HS-5 (cell line): ENCODE measurements around the gene FBXW2.

Experiments
- DNase-seq: peaks from one replicate; pipeline ENCODE4 v3.0.0-alpha.2; 2012; ENCODE audit warnings: low read depth

The FBXW2 gene

DNA sequence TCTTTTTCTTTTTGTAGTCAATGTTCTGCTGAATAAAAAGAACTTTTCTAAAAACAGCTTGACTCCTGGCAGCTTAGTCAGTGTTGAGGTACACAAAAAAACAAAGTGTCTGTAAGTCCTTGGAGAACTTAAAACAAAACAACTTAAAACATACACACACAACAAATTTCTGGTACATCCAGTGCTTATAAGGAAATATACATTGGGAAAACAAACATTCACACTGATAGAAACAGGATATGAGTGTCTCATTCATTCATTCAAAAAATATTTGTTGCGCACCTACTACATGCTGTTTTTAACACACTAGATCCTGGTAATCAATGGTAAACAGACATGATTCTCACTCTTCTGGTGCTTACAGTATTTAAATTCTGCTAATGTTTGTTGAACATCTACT lies 51.5 kb downstream of the FBXW2 start:
- no peak for DNase-seq

DNA sequence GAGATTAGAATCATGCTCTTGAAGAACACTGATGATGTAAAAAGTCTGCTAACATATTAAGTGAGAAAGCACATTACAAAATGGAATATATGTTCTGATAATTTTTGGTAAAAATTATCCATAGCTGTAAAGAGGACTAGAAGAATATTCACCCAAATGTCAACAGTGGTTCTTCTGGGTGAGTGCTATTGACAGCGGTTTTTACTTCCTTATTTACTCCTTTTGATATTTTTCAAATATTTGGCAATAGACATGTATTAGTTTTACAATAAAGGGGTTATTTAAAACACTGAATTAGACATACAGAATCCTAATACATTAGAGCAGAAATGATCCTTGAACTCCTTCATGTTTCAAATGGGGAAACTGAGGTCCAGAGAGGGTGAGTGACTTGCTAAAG lies 52.0 kb downstream of the FBXW2 start:
- DNase-seq, result no peak

DNA sequence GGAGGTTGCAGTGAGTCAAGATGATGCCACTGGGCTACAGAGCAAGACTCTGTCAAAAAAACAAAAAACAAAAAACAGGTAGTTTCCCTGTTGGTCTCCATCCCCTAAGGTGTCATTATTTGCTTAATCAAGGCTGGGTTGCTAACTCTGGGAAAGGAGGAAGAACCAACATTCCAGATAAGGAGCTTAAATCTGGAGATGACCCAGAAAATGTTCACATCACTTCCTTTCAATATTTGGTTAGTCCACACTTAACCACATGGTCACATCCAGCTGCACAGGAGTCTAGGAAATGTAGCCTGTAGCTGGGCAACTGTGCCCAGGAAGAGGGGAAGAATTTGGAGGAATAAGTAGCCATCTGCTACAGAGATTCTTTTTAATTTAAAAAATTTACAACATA lies 53.1 kb downstream of the FBXW2 start:
- DNase-seq, result no peak

DNA sequence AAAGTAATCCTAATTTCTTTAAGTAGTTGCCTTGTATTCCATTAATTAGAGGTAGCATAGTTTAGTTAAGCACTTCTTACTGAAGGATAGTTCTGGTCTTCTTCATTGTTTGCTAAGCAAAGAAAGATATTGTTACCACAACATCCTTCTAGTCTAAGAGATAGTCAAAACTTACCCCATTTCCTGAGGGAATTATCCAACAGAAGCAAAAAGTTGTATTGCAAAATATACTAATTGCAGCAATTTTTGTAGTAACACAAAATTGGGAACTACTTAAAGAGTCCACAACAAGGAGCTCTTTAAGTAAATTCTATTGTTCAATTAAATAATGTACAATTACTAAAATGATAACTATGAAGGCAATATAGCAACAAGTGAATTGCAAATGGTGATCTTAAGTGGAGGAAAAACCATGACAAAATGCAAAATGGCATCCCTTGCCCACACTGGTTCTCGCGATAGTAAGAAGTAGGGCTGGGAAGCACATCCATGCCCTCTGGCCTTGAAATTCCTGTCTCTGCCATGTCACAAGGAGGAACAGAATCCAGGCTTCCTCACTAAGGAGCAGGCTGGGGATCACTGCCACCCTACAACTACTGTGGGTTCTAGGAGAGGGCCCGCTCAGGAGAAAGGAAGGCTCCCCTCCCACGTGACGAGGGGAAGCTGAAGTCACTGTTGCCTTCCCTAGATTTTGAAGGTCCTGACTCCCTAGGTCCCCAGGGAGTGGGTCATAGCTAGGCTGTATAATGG lies 55.6 kb downstream of the FBXW2 start:
- DNase-seq, result no peak

DNA sequence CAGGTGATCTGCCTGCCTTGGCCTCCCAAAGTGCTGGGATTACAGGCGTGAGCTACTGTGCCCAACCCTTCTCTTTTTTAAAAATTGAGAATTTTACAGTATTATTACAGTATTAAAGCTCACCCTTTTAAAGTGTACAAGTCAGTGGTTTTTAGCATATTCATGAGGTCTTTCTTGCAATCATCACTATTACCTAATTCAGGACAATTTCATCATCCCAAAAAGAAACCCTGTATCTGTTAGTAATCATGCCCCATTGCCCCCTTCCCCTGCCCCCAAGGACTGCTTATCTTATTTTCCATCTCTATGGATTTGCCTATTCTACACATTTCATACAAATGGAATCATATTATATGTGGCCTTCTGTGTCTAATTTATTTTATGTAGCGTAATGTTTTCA lies 56.3 kb downstream of the FBXW2 start:
- no peak for DNase-seq

DNA sequence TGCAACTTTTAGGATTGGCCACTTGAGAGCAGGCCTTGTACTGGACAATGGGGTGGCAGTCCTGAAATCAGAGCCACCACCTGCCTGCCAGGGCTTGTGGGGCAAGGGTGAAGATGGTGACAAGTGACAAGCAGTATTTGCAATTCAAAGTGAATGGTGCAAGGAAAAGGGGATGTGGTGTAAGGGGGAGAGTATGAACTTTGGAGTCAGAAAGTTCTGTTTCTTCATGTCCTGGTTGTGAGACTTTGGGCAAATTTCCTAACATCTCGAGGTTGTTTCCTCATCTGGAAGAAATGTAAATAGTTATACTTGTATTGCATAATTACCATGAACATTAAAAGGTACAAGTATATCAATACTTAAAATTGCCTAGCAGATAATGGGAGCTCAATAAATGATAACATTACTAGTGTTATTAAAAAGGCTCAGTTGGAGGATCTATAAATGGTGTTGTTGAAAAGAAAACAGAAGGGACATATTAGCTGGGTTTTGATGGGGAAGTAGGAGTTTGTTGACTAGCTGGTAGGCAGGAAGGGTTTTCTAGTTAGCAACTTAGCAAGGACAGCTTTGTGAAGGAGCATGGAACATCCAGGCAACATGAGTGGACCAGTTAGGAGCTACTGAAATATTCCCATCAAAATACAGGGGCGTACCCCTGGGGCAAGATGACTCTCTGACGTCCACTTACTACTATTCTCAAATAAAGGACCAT lies 57.6 kb downstream of the FBXW2 start:
- DNase-seq, result no peak

DNA sequence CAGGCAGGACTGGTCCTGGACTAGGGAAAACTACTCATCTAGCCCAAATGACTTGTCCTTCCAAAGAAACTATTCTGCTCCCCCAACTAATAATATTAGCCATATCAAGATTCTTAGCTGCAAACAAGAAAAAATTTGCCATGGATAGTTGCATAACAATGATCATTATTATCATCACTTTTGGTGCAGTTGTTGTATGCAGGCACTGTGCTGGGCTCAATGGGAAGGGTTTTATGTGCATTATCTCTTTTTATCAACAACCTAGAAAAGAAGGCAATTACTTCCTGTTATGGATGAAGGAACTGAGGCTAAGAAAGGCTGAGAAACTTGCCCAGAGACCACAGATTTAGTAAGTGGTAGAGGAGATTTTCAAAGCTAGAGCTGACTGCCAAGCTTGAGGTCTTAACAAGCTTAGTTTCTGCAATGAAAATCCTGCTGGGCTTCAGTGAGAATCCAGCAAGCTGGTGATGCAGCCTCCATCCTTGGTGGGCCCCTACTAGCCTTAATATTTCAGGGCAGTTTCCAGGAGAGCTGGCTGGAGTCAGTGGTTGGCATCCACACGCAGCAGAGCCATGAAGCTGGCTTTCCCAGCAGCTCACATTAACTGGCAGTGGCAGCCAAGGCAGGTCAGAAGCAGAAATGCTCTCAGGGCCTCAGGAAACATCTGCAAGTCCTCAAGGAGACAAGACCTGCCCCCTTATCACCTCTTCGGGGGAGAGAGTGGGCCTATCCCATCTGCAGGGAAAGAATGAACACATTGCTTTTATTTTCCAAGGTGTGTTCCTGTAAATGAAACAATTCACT lies 58.4 kb downstream of the FBXW2 start:
- no peak for DNase-seq

DNA sequence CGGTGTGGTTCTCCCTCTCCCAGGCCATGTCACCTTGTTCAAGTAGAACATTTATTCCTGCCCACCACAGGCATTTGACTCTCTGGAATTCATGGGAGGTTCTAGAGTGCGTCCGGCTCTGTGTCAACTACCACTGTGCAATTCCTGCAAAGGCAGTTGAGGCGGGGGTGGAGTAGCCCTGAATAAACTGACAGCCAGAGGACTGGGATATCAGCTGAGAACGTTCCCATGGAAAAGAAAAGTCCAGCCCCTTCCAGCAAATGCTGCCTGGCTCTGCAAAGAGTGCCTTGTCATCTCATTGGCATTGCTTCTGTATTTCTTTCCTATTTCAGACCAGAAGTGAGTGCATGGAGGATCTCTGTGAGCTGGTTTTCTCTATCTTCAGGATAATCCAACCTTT lies 60.0 kb downstream of the FBXW2 start:
- DNase-seq, result no peak

DNA sequence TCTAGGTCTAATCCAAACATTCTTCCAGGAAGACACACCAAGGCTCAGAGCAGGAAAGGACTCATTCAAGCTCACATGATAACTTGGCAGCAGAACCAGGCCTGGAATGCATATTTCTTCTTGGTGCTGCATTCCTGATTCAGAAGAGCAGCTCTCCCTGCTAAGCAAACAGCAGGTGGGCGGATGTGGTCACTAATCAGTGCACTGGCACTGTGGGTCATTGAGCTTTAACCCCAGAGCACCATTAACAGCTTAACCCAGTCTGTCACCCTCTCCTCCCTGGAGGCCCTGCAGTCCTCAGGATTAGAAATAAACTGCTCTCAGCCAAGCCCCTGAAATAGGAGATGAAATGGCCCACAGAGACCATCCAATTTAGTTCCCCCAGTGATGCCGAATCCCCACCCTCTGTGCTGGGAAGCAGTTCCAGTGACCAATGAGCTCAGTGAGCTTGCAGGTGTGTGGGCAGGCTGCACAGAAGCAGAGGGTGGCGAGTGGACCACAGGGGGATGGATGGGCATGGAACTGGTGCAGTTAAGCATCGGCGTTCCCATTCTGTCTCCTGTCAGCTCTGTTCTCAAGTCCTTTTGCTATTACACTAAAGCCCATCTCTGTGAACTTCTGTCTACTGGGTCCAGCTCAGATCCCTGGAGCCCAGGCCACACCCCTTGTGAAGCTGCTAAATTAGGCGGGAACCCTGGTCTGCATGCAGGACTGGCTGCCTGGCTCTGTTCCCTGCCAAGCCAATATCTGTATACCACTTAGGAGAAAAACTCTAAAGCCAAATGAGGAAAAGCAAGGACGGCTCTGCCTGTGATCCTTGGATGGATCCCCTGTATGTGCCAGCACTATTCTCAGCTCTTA lies 62.3 kb downstream of the FBXW2 start:
- peak; percentile 77 for DNase-seq

DNA sequence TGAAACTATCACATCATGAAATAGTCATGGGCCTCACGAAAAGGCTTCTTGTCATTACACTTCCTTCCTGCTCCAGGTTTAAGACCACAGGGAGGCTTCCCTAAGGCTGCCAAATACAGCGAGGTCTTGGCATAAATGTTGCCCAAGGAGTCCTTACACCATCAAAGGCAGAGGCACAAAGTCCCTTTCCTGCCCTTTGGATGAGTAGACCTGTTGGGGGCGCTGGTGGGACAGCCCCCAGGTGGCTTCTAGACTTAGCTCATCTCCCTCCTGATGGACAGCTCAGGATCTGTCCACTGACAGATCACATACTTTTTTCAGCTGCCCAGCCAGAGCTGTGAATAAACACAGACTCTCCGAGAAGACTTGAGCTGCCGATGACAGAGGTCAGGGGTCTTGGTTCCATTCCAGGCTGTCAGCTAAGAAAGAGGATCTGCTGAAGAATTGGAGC lies 63.4 kb downstream of the FBXW2 start:
- no peak for DNase-seq

DNA sequence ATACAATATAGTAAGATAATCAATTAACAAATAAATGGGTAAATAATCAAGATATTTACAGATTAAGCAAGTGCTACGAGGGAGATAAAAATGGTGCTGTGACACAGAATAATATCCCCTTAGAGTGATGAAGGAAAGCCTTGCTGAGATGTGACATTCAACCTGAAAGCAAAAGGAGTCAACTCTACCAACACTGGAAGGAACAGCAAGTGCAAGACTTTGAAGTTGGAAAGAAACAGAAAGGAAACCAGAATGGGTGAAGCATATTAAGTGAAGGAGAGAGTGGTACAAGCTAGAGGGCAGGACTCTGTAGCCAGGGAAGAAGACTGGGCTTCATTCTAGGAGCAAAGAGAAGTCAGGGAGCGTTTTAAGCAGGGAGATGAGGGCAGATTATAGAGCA lies 66.7 kb downstream of the FBXW2 start:
- no peak for DNase-seq

DNA sequence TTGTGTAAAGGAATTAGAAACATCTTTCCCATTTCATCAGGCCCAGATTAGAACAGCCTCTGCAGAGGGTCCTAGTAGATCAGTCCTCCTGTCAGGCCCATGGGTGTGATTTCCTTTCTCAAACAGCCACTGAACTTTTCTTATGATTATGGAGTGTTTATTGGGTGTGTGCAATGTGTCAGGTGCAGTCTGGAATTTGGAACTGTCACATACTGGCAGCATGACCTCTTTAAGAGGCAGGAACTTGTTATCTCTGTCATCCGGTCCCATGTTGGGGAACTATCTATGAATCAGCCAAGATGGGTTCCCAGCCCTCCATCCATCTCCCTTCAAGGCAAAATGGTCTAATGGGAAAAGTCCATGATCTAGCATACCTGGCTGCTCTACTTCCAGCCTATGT lies 67.3 kb downstream of the FBXW2 start:
- DNase-seq, result no peak

DNA sequence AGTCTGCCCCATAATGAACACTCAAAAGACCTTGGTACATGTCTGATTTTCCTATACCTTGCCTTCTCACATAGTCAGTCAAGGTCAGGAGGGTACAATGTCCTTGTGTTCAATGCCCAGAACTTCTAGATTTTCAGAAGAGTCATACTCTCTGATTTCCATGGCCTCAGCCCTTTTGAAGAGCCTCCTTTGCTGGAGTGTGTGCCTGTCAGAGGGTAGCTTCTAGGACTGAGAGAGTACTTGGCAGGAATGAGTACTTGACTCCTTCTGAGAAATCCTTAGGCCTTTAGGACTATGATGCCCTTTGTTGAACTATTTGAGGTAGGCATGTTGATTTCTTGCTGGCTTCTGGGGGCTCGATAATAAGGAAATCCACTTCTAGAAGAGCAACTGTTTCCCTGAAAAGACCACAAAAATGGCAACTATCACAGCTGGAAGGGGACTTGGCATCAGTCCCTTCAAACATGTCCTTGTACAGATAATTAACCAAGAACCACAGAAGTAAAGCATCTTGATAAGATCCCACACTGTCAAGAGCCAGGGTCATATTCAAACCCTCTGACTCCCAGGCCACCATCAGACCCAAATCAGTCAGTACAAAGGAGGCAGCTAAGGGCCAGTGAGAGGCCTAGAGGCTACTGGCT lies 68.3 kb downstream of the FBXW2 start:
- DNase-seq, result no peak

DNA sequence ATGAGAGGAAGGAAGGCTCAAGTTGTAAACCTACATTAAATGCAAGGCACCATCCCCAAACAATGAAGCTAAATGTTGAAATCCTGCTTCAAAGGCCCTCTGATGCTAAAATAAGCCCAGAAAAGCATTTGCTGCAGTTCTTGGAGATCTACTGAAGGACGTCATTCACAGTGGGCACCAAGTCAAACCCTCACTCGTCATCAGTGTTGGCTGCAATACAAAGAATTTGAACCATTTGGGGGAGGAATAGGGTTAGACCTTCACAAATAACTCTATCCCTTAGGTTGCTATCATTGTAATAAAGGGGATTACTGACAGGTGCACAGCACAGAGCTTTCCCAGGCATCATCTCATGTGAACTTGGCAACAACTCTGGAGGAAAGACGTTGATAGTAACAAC lies 69.7 kb downstream of the FBXW2 start:
- no peak for DNase-seq

DNA sequence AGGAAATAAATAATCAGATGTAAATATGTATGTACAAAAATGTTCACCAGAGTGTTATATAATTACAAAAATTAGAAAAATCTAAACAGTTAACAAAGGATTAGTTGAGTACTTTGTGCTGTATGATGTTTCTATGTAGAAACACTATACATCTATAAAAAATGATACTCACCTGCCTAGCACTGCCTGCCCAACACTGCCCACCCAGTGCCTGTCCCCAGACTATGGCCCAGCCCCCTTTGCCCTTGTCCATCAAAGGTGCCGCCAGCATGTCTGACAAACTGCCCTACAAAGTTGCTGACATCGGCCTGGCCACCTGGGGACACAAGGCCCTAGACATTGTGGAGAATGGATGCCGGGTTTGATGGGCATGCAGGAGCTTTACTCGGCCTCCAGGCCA lies 72.8 kb downstream of the FBXW2 start:
- no peak for DNase-seq

DNA sequence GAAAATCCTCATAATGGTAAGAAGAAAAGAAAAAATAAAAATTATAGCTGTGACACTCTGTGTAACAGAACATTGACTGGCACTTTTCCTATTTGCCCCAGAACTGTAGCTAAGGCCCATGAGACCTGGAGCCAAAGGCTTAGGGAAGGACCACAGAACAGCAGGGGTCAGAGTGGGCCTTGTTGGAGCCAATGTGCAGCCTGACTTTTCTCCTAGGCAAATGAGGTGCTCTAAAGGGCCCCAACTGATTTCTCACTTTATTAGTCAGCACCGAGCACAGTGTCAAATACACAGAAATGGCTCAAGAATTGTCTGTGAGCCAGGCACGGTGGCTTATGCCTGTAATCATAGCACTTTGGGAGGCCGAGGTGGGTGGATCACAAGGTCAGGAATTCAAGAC lies 74.9 kb downstream of the FBXW2 start:
- no peak for DNase-seq

DNA sequence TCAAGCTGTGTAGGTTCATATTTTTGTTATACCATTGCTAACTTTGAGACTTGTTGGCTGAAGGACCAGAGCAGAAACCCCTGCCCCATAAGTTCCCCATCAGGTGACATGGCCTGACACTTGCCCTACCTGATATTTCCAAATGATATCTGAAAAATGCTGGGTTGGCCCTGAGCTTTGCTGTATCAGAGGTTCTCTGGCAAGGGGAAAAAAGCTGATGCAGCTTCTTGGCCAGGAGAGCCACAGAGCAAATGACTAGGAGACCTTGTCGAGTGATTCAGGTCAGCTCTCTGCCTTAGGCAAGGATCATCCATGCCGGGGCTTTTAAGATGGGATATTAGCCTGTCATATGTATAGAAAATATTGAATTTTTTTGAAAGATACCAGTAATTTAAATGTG lies 76.0 kb downstream of the FBXW2 start:
- DNase-seq, result no peak

DNA sequence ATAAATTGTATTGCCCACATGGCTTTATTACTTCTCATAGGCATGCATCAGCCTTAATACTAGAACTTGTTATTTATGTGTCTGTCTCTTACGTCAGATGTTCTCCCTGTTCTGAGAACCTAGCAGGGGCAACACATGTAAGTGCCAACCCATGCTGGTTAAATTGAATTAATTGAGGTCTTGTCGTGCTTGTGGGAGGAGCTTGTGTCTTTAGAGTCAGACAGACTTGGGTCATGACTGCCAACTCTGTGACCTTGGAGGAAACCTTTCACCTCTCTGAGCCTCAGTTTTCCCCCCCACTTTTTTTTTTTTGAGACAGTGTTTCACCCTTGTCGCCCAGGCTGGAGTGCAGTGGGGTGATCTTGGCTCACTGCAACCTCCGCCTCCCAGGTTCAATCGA lies 76.7 kb downstream of the FBXW2 start:
- DNase-seq, result no peak

DNA sequence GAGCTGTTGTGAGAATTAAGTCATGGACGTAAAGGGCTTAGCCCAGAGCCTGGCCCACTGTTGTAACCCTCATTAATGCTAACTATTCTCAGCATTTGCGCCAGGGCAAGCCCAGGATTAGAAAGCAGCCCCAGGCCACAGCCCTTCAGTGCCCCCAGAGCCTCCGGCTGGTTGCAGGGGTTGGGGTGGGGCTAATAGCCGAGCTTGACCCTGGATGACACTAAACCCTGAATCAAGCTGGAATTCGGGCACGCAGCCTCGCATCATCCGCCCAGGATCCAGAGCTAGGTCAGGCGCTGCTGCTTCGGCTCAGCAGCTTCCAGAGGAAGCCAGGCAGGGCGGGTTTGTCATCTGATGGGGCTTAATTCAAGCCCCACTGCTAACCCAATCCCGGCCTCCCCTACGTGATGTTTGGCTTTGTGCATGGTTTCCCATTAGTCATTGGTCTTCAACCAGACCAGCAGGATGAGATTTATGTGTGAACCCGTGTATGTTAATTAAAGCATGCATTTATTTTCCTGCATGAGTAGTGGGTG lies 77.8 kb downstream of the FBXW2 start:
- DNase-seq, result no peak

DNA sequence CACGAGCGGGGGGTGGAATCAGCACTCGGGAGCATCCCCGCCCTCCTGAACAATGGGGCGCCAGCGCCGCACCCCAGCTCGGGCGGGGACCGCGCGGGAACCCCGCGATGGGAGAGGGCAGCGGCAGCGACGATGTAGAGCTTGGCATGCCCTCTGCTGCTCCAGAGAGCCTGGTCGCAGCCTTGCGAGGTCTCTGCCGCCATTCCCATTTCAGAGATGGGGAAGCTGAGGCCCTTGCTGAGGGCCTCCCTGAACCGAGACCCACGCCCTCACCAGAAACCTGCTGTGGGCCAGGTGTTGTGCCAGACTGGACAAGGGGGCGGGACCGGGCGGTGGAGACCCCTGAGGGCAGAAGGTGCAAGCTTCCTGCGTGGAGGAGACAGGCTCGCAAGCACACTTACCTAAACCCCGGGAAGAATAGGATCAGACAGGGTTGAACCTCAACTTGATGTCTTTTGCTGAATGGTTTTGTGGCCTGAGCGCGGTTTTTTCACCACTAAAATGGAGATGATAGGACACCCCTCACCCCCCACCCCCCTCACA lies 78.3 kb downstream of the FBXW2 start:
- no peak for DNase-seq
